Endothelial cell of umbilical vein (primary cell): Measurements from ENCODE around the gene CNGB1. TPM values are rescaled to one million over a fixed set of nuclear protein-coding genes. Genes with fewer than 3 reads are reported as not detected.

Source experiments
- BruUV-seq: library from RNA; stranded (reverse); fragments of 400-500 nt; replicated peaks from 2 replicates; lab custom pipeline; 2021; lab: Mats Ljungman, UMichigan
- CTCF ChIA-PET: fragments of 300-600, 350-600 bp; sonication (Branson Sonifier 250); formaldehyde crosslinking; loops from one replicate; lab custom pipeline; 2021; ENCODE audit warnings: antibody characterized with exemption, inconsistent platforms; lab: Charles Lee
- POLR2A ChIA-PET: fragments of 300-600, 350-600 bp; sonication (Branson Sonifier 250); formaldehyde crosslinking; loops from one replicate; lab custom pipeline; 2021; ENCODE audit warnings: antibody characterized with exemption, inconsistent platforms; lab: Charles Lee
- DNase-seq: peaks from one replicate; pipeline ENCODE4 v3.0.0-alpha.2; 2011; ENCODE audit warnings: low read depth, low spot score
- FAIRE-seq: peaks from 2 replicates; lab custom pipeline; 2011; peaks lifted over from hg19 to GRCh38; lab: Jason Lieb, UNC
- H2AFZ ChIP-seq: 2 replicates; pipeline ENCODE4 v1.6.0; 2012; ENCODE audit warnings: low read depth, low read length, control low read depth, inconsistent platforms
- H3K27ac ChIP-seq: 2 replicates; pipeline ENCODE4 v1.5.1; 2011; ENCODE audit warnings: low read depth, mild to moderate bottlenecking, control low read depth, low read length, moderate library complexity; ENCODE audit not compliant: insufficient read depth
- H3K27me3 ChIP-seq, 2 experiments: 2 replicates each; pipeline versions ENCODE4 v1.6.0 to v1.6.1; 2011; ENCODE audit warnings: low read length in 2 of 2, mixed read lengths in 1 of 2; ENCODE audit not compliant: control insufficient read depth in 2 of 2, insufficient read depth in 2 of 2
- H3K36me3 ChIP-seq, 2 experiments: 2 replicates in 1 of 2; 3 replicates in 1 of 2; pipeline ENCODE4 v1.5.1; 2011; ENCODE audit warnings: low read length in 2 of 2, mild to moderate bottlenecking in 1 of 2, moderate library complexity in 1 of 2; ENCODE audit not compliant: control insufficient read depth in 2 of 2, insufficient read depth in 2 of 2; ENCODE audit errors: extremely low read depth in 1 of 2
- H3K4me1 ChIP-seq: 3 replicates; pipeline ENCODE4 v1.5.1; 2011; ENCODE audit warnings: mild to moderate bottlenecking, low read length; ENCODE audit not compliant: control insufficient read depth, insufficient read depth; ENCODE audit errors: extremely low read depth
- H3K4me2 ChIP-seq: 2 replicates; pipeline ENCODE4 v1.6.1; 2011; ENCODE audit warnings: low read length, control low read depth, mixed read lengths; ENCODE audit not compliant: insufficient read depth
- H3K4me3 ChIP-seq, 3 experiments: fragments of 200-600 bp in 1 of 3; sonication (generic), shearing (Covaris generic) in 1 of 3; replicated peaks in 1 of 3; 2 replicates each; pipeline ENCODE4 v1.5.1; 2011 to 2016; ENCODE audit warnings: control low read depth in 3 of 3, low read length in 3 of 3, mild to moderate bottlenecking in 2 of 3, inconsistent platforms in 1 of 3, low read depth in 1 of 3, moderate library complexity in 1 of 3; ENCODE audit not compliant: insufficient read depth in 1 of 3
- H3K79me2 ChIP-seq: 2 replicates; pipeline ENCODE4 v1.6.0; 2012; ENCODE audit warnings: low read length, inconsistent platforms; ENCODE audit not compliant: control insufficient read depth, insufficient read depth
- H3K9ac ChIP-seq: replicated peaks from 2 replicates; pipeline ENCODE3; 2011; ENCODE audit warnings: low read length, control low read depth; ENCODE audit not compliant: insufficient read depth; ENCODE audit errors: extremely low read depth
- H3K9me1 ChIP-seq: replicated peaks from 3 replicates; pipeline ENCODE4 v1.6.0; 2011; ENCODE audit warnings: mild to moderate bottlenecking, low read length; ENCODE audit not compliant: control insufficient read depth, insufficient read depth; ENCODE audit errors: extremely low read depth
- H3K9me3 ChIP-seq: replicated peaks from 2 replicates; pipeline ENCODE4 v1.5.1; 2012; ENCODE audit warnings: low read length, inconsistent platforms; ENCODE audit not compliant: control insufficient read depth, insufficient read depth
- H4K20me1 ChIP-seq: replicated peaks from 2 replicates; pipeline ENCODE3; 2011; ENCODE audit warnings: mild to moderate bottlenecking, low read length; ENCODE audit not compliant: control insufficient read depth, insufficient read depth; ENCODE audit errors: extremely low read depth
- CTCF ChIP-seq, 2 donors: IDR thresholded peaks; 1 replicate in 1 of 2; 2 replicates in 1 of 2; pipeline ENCODE4 v1.5.1; 2011; ENCODE audit warnings: low read length in 2 of 2, mild to moderate bottlenecking in 2 of 2, moderate library complexity in 2 of 2, control low read depth in 1 of 2, inconsistent platforms in 1 of 2, low read depth in 1 of 2; ENCODE audit not compliant: insufficient read depth in 1 of 2; ENCODE audit errors: extremely low read depth in 1 of 2
- EZH2 ChIP-seq: IDR thresholded peaks from 2 replicates; pipeline ENCODE4 v1.6.1; 2012; ENCODE audit warnings: borderline replicate concordance, low read depth, mild to moderate bottlenecking, moderate library complexity, low read length, inconsistent platforms; ENCODE audit not compliant: severe bottlenecking
- FOS ChIP-seq: IDR thresholded peaks from 2 replicates; pipeline ENCODE4 v1.6.1; 2011; ENCODE audit warnings: mild to moderate bottlenecking, low read length, moderate library complexity, borderline replicate concordance; ENCODE audit not compliant: insufficient read depth
- GATA2 ChIP-seq: IDR thresholded peaks from 2 replicates; pipeline ENCODE4 v1.7.0; 2011; ENCODE audit warnings: low read depth, mild to moderate bottlenecking, moderate library complexity, mixed read lengths, low read length; ENCODE audit not compliant: insufficient read length, insufficient read depth
- JUN ChIP-seq: IDR thresholded peaks from 2 replicates; pipeline ENCODE4 v1.6.1; 2011; ENCODE audit warnings: borderline replicate concordance, low read depth; ENCODE audit not compliant: insufficient read length, insufficient read depth
- MAX ChIP-seq: IDR thresholded peaks from 2 replicates; pipeline ENCODE4 v1.6.1; 2011; ENCODE audit not compliant: insufficient read depth, insufficient read length
- MYC ChIP-seq: IDR thresholded peaks from one replicate; pipeline ENCODE4 v1.6.1; 2011; ENCODE audit warnings: mild to moderate bottlenecking, low read depth, low read length
- POLR2A ChIP-seq: IDR thresholded peaks from 2 replicates; pipeline ENCODE4 v1.6.1; 2012; ENCODE audit warnings: low read depth, mild to moderate bottlenecking, control low read depth, low read length
- POLR2AphosphoS5 ChIP-seq: IDR thresholded peaks from 2 replicates; pipeline ENCODE4 v1.6.1; 2012; ENCODE audit warnings: low read depth, mild to moderate bottlenecking, control low read depth, low read length, moderate library complexity; ENCODE audit not compliant: insufficient read depth
- dilution Hi-C: fragments of 300-500 bp; cut with MboI; formaldehyde crosslinking; loops from one replicate; pipeline ENCODE4 v1.15.0; 2019; ENCODE audit warnings: low sequenced_read_pairs; ENCODE audit not compliant: extremely low pct_ligation_motif_present
- intact Hi-C: fragments of 100-400 bp; cut with micrococcal nuclease; formaldehyde crosslinking; loops from one replicate; pipeline ENCODE4 v1.10.0; 2022
- polyA plus RNA-seq, 4 experiments: library from polyadenylated mRNA; depleted of rRNA in 3 of 4; stranded (reverse) in 3 of 4; unstranded in 1 of 4; fragments of >200 nt; gene quantifications; 2 replicates each; pipeline versions ENCODE4 v1.2.1 to v1.2.3, GENCODE V29; 2011 to 2012; ENCODE audit warnings: missing spikeins in 1 of 4
- total RNA-seq: library from RNA; stranded (reverse); gene quantifications from 2 replicates; pipeline ENCODE4 v1.2.3, GENCODE V29; 2021

Gene CNGB1
- total and polyA plus RNA-seq, 2 donors (not counting 3 experiments of a cell fraction or from before 2014, with no cell fraction given), result not detected

GRCh38 chr16:57875347-57875746 is 95.6 kb downstream of the CNGB1 start:
- TF ChIP-seq EZH2, result no peak
- no peak for TF ChIP-seq GATA2
- no peak for TF ChIP-seq FOS
- TF ChIP-seq MAX, result no peak
- no peak for TF ChIP-seq CTCF (IDR thresholded peaks at IDR 0.05; ENCODE audit: extremely low read depth in 1 of 2, insufficient read depth in 1 of 2, low read depth in 1 of 2, low read length in 2 of 2)
- TF ChIP-seq POLR2AphosphoS5, result no peak
- TF ChIP-seq MYC, result no peak
- TF ChIP-seq POLR2A, result no peak
- no peak for TF ChIP-seq JUN
- dilution Hi-C loops, result no loop called here

More at GRCh38 chr16:57875347-57875746, 95.6 kb downstream of the CNGB1 start:
- no peak overlapping the region for H3K4me2 ChIP-seq
- peaks cover 5 to 6% of the 10 kb centered on the region in 2 experiments for H3K27me3 ChIP-seq
- H3K9ac ChIP-seq, result no peak overlapping the region
- FAIRE-seq (no peak), DNase-seq (no peak)
- ChIA-PET POLR2A (no interaction called here), CTCF (no interaction called here)
- no peak overlapping the region for H3K4me3 ChIP-seq
- no peaks in the 10 kb centered on the region for H3K36me3 ChIP-seq
- no TSS peak for BruUV-seq
- no peak overlapping the region for H3K27ac ChIP-seq
- no peak overlapping the region for H2AFZ ChIP-seq
- intact Hi-C loops, result no loop called here
- H3K4me1 ChIP-seq, result peaks cover 4% of the 10 kb centered on the region
- no peaks in the 10 kb centered on the region for H3K9me3 ChIP-seq
- no peaks in the 10 kb centered on the region for H3K79me2 ChIP-seq
- H4K20me1 ChIP-seq, result no peaks in the 10 kb centered on the region
- no peaks in the 10 kb centered on the region for H3K9me1 ChIP-seq
